K562 (cell line): ENCODE data around the gene HEMK1. TPM values are rescaled to one million over a fixed set of nuclear protein-coding genes. Genes with fewer than 3 reads are reported as not detected.

Experiments
- CBFB ChIP-seq: sonication (generic); formaldehyde crosslinking; IDR thresholded peaks from 2 replicates; pipeline ENCODE4 v1.4.0; 2020; ENCODE audit warnings: mild to moderate bottlenecking, missing genetic modification reagents
- CHD2 ChIP-seq: IDR thresholded peaks from 2 replicates; pipeline ENCODE4 v1.6.1; 2011; ENCODE audit warnings: low read depth, low read length
- DDX20 ChIP-seq: fragments of 450-650 bp; IDR thresholded peaks from 2 replicates; pipeline ENCODE4 v1.6.1; 2016; ENCODE audit warnings: missing genetic modification characterization, low read depth, mild to moderate bottlenecking, missing compliant biosample characterization, moderate library complexity
- DPF2 ChIP-seq: fragments of 450-650 bp; IDR thresholded peaks from 2 replicates; pipeline ENCODE4 v1.6.1; 2016
- GABPA ChIP-seq: fragments of 200-800 bp; sonication (Bioruptor generic); conservative IDR thresholded peaks from 2 replicates; pipeline ENCODE4 v1.6.1; 2016; ENCODE audit warnings: low read depth, missing genetic modification characterization, missing compliant biosample characterization
- HBP1 ChIP-seq: fragments of 450-650 bp; formaldehyde crosslinking; IDR thresholded peaks from 2 replicates; pipeline ENCODE4 v1.4.0; 2022; ENCODE audit warnings: missing genetic modification characterization
- HMGN3 ChIP-seq: IDR thresholded peaks from 2 replicates; pipeline ENCODE4 v1.6.1; 2011; ENCODE audit warnings: borderline replicate concordance, low read depth, mild to moderate bottlenecking, mixed read lengths, low read length; ENCODE audit not compliant: insufficient read length; ENCODE audit errors: extremely low read depth
- JUNB ChIP-seq: fragments of 450-650 bp; formaldehyde crosslinking; conservative IDR thresholded peaks from 2 replicates; pipeline ENCODE4 v1.4.0; 2020; ENCODE audit warnings: mild to moderate bottlenecking
- MBD2 ChIP-seq: sonication (generic); IDR thresholded peaks from 2 replicates; pipeline ENCODE4 v1.6.1; 2016; ENCODE audit warnings: low read depth, borderline replicate concordance
- PCBP1 ChIP-seq: fragments of 200-400 bp; formaldehyde crosslinking; IDR thresholded peaks from 2 replicates; pipeline ENCODE4 v1.6.1; 2018; ENCODE audit warnings: mild to moderate bottlenecking, low read depth, low read length; ENCODE audit not compliant: poor library complexity, severe bottlenecking
- RAD21 ChIP-seq, 2 experiments: fragments of 250-450 bp in 1 of 2; fragments of 450-650 bp in 1 of 2; sonication (Bioruptor Pico) in 1 of 2; formaldehyde crosslinking in 1 of 2; IDR thresholded peaks in 1 of 2; conservative IDR thresholded peaks in 1 of 2; 2 replicates each; pipeline versions ENCODE4 v1.4.0 to v1.8.0; 2020 to 2022; ENCODE audit warnings: mild to moderate bottlenecking in 2 of 2, moderate library complexity in 1 of 2
- SRF ChIP-seq, 2 experiments: fragments of 250-450, 450-650 bp in 1 of 2; sonication (Bioruptor Pico) in 1 of 2; sonication (generic) in 1 of 2; formaldehyde crosslinking; IDR thresholded peaks; 2 replicates each; pipeline versions ENCODE4 v1.5.0 to v1.5.1; 2020 to 2022; ENCODE audit warnings: mild to moderate bottlenecking in 1 of 2, missing genetic modification reagents in 1 of 2
- SUPT5H ChIP-seq: fragments of 450-650 bp; IDR thresholded peaks from 2 replicates; pipeline ENCODE4 v1.6.1; 2016
- TAF7 ChIP-seq: fragments of 450-650 bp; IDR thresholded peaks from 2 replicates; pipeline ENCODE4 v1.6.1; 2016; ENCODE audit warnings: missing genetic modification characterization, missing compliant biosample characterization
- ZNF12 ChIP-seq: sonication (generic); formaldehyde crosslinking; IDR thresholded peaks from 2 replicates; pipeline ENCODE4 v1.4.0; 2020; ENCODE audit warnings: mild to moderate bottlenecking, missing genetic modification reagents
- ZNF24 ChIP-seq: fragments of 450-650 bp; IDR thresholded peaks from 2 replicates; pipeline ENCODE4 v1.6.1; 2016
- ZNF444 ChIP-seq: fragments of 250-450 bp; sonication (Bioruptor Pico); IDR thresholded peaks from 2 replicates; pipeline ENCODE4 v1.4.0; 2020; ENCODE audit warnings: mild to moderate bottlenecking, moderate library complexity
- ZNF445 ChIP-seq: fragments of 250-450 bp; sonication (Bioruptor Pico); IDR thresholded peaks from 2 replicates; pipeline ENCODE4 v1.4.0; 2020; ENCODE audit warnings: low read depth, mild to moderate bottlenecking, moderate library complexity
- ZNF561 ChIP-seq: fragments of 450-650 bp; formaldehyde crosslinking; conservative IDR thresholded peaks from 2 replicates; pipeline ENCODE4 v1.4.0; 2020; ENCODE audit warnings: mild to moderate bottlenecking, moderate library complexity
- polyA plus RNA-seq, 8 experiments: library from polyadenylated mRNA; depleted of rRNA in 4 of 8; stranded (reverse) in 5 of 8; unstranded in 3 of 8; fragments of >200 nt; fragmentation: Nextera tagmentation in 2 of 8; fragmentation: Illumina TruSeq in 1 of 8; extraction: Ambion mirVana in 2 of 8; extraction: Trizol in 1 of 8; gene quantifications; 2 replicates each; pipeline versions ENCODE4 v1.2.1 to v1.2.3, GENCODE V29; 2011 to 2014; ENCODE audit warnings: inconsistent platforms in 1 of 8, missing spikeins in 1 of 8
- total RNA-seq, 7 experiments: library from RNA; depleted of rRNA in 6 of 7; stranded (reverse); fragments of >200 nt in 6 of 7; fragmentation: Illumina TruSeq in 2 of 7; extraction: Trizol in 2 of 7; gene quantifications; 2 replicates each; pipeline versions ENCODE4 v1.2.1 to v1.2.3, GENCODE V29; 2011 to 2021; ENCODE audit warnings: low replicate concordance in 1 of 7
- TF ChIP-seq, protein P1 (sequence below): IDR thresholded peaks from 3 replicates; pipeline ENCODE4 v1.6.1; 2011; ENCODE audit warnings: borderline replicate concordance, mild to moderate bottlenecking, moderate library complexity; ENCODE audit not compliant: insufficient read length; ENCODE audit errors: extremely low read depth
- TF ChIP-seq, protein P2 (sequence below): fragments of 450-650 bp; IDR thresholded peaks from 2 replicates; pipeline ENCODE4 v1.6.1; 2016

The HEMK1 gene
- total and polyA plus RNA-seq, 9 of the 15 experiments (the other 6 are each of a cell fraction or from before 2014, with no cell fraction given), result 2.0 to 16.8 (median 11.4) TPM

- TF ChIP-seq ZNF444 (CRISPR knock-in tag) (no peak), TAF7 (no peak), MBD2 (no peak), PCBP1 (no peak), HBP1 (no peak), ZNF12 (CRISPR knock-in tag) (no peak), CBFB (CRISPR knock-in tag) (no peak), GABPA (tag) (peak; percentile 27; the same call in 1 of the 2 replicates), HMGN3 (no peak), DDX20 (tag) (no peak), ZNF445 (no peak), SUPT5H (no peak), ZNF24 (no peak), SRF (CRISPR knock-in tag; IDR thresholded peaks at IDR 0.05) (no peak), JUNB (CRISPR knock-in tag) (no peak), CHD2 (no peak), DPF2 (no peak), ZNF561 (CRISPR knock-in tag) (no peak), RAD21 (CRISPR knock-in tag; conservative IDR thresholded peaks at IDR 0.05 in 1 of 2, IDR thresholded peaks at IDR 0.05 in 1 of 2) (peak in 1 of 2 experiments; percentile 18; a peak in 1 of 4 replicates)
- TF ChIP-seq, protein P1, sequence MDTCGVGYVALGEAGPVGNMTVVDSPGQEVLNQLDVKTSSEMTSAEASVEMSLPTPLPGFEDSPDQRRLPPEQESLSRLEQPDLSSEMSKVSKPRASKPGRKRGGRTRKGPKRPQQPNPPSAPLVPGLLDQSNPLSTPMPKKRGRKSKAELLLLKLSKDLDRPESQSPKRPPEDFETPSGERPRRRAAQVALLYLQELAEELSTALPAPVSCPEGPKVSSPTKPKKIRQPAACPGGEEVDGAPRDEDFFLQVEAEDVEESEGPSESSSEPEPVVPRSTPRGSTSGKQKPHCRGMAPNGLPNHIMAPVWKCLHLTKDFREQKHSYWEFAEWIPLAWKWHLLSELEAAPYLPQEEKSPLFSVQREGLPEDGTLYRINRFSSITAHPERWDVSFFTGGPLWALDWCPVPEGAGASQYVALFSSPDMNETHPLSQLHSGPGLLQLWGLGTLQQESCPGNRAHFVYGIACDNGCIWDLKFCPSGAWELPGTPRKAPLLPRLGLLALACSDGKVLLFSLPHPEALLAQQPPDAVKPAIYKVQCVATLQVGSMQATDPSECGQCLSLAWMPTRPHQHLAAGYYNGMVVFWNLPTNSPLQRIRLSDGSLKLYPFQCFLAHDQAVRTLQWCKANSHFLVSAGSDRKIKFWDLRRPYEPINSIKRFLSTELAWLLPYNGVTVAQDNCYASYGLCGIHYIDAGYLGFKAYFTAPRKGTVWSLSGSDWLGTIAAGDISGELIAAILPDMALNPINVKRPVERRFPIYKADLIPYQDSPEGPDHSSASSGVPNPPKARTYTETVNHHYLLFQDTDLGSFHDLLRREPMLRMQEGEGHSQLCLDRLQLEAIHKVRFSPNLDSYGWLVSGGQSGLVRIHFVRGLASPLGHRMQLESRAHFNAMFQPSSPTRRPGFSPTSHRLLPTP, result no peak
- TF ChIP-seq, protein P2, sequence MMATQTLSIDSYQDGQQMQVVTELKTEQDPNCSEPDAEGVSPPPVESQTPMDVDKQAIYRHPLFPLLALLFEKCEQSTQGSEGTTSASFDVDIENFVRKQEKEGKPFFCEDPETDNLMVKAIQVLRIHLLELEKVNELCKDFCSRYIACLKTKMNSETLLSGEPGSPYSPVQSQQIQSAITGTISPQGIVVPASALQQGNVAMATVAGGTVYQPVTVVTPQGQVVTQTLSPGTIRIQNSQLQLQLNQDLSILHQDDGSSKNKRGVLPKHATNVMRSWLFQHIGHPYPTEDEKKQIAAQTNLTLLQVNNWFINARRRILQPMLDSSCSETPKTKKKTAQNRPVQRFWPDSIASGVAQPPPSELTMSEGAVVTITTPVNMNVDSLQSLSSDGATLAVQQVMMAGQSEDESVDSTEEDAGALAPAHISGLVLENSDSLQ, result peak; percentile 64
- TF ChIP-seq, all 486 proteins: peak for 11
Measured at GRCh38 chr3:50632450-50632849, 63.1 kb downstream of the HEMK1 start (continued).
